Thyroid gland (tissue), 4 donors: ENCODE measurements around the gene LRRC8D. TPM values are rescaled to one million over a fixed set of nuclear protein-coding genes. Genes with fewer than 3 reads are reported as not detected.

Experiments
- DNase-seq, 2 donors: peaks; one replicate each; pipeline ENCODE4 v3.0.0-alpha.2; 2019
- H3K27ac ChIP-seq, 3 donors: fragments of 200-600 bp; sonication (generic); 1 replicate in 2 of 3; 2 replicates in 1 of 3; pipeline ENCODE4 v1.5.1; 2016 to 2019; ENCODE audit warnings: mild to moderate bottlenecking in 1 of 3, moderate library complexity in 1 of 3
- H3K27me3 ChIP-seq: fragments of 200-600 bp; sonication (generic); one replicate; pipeline ENCODE4 v1.5.1; 2019
- H3K36me3 ChIP-seq, 2 donors: fragments of 200-600 bp; sonication (generic); one replicate each; pipeline ENCODE4 v1.5.1; 2016 to 2019
- H3K4me1 ChIP-seq, 2 donors: fragments of 200-600 bp; sonication (generic); one replicate each; pipeline ENCODE4 v1.5.1; 2017 to 2019
- H3K4me3 ChIP-seq, 3 donors: fragments of 200-600 bp; sonication (generic); replicated peaks in 1 of 3; 1 replicate in 2 of 3; 2 replicates in 1 of 3; pipeline ENCODE4 v1.5.1; 2016; ENCODE audit warnings: mild to moderate bottlenecking in 1 of 3
- H3K9me3 ChIP-seq: fragments of 200-600 bp; sonication (generic); one replicate; pipeline ENCODE4 v1.5.1; 2017
- CTCF ChIP-seq, 6 experiments: fragments of 200-600 bp in 3 of 6; fragments of 450-650 bp in 3 of 6; sonication (generic) in 3 of 6; IDR thresholded peaks; one replicate each; pipeline ENCODE4 v1.5.1; 2016 to 2019; ENCODE audit warnings: antibody characterized with exemption in 6 of 6, mild to moderate bottlenecking in 2 of 6, inconsistent platforms in 1 of 6, moderate library complexity in 1 of 6
- POLR2A ChIP-seq, 2 donors: fragments of 450-650 bp; IDR thresholded peaks; one replicate each; pipeline ENCODE4 v1.6.1; 2017; ENCODE audit warnings: antibody characterized with exemption in 2 of 2, mild to moderate bottlenecking in 2 of 2, moderate library complexity in 1 of 2
- WGBS, 2 donors: methylation state at CpG; one replicate each; pipeline ENCODE4 v1.1.5; 2017; 5-methylcytosine and 5-hydroxymethylcytosine counted together
- intact Hi-C: fragments of 100-400 bp; cut with DNase I; formaldehyde crosslinking; loops from one replicate; pipeline ENCODE4 v1.15.1; 2023
- total RNA-seq, 4 donors: library from RNA; depleted of rRNA; stranded (reverse); fragments of >200 nt; gene quantifications; one replicate each; pipeline ENCODE4 v1.2.3, GENCODE V29; 2016

Gene LRRC8D
- total RNA-seq, 4 donors from 2014 or later: 21.1 to 46.7 (median 35.3) TPM

- intact Hi-C loops: no loop called here
- no peak for TF ChIP-seq POLR2A (IDR thresholded peaks at IDR 0.05)
- TF ChIP-seq CTCF (IDR thresholded peaks at IDR 0.05): no peak
Measured at GRCh38 chr1:89873288-89873687, 52.5 kb downstream of the LRRC8D start.

GRCh38 chr1:89873770-89874169 lies 52.9 kb downstream of the LRRC8D start:
- TF ChIP-seq POLR2A (IDR thresholded peaks at IDR 0.05): no peak
- no peak for TF ChIP-seq CTCF (IDR thresholded peaks at IDR 0.05)
- no peak for DNase-seq
- WGBS, 2 donors: 72 to 79% methylated on average over 3 of the region's 3 CpGs
- intact Hi-C loops: no loop called here
- no peaks in the 10 kb centered on the region for H3K36me3 ChIP-seq
- no peak overlapping the region for H3K27ac ChIP-seq
- H3K4me1 ChIP-seq: peaks cover 5 to 11% of the 10 kb centered on the region in 2 donors
- H3K4me3 ChIP-seq: no peak overlapping the region
- no peaks in the 10 kb centered on the region for H3K27me3 ChIP-seq
- H3K9me3 ChIP-seq: no peaks in the 10 kb centered on the region

More at GRCh38 chr1:89873288-89873687, 52.5 kb downstream of the LRRC8D start:
- H3K4me1 ChIP-seq: peaks cover 5 to 11% of the 10 kb centered on the region in 2 donors
- DNase-seq: no peak
- H3K9me3 ChIP-seq: no peaks in the 10 kb centered on the region
- no peaks in the 10 kb centered on the region for H3K27me3 ChIP-seq
- no peak overlapping the region for H3K27ac ChIP-seq
- no peaks in the 10 kb centered on the region for H3K36me3 ChIP-seq
- H3K4me3 ChIP-seq: no peak overlapping the region

- no peak overlapping the region for H3K4me3 ChIP-seq
- TF ChIP-seq POLR2A (IDR thresholded peaks at IDR 0.05) (no peak), CTCF (IDR thresholded peaks at IDR 0.05) (no peak)
- no peak for DNase-seq
- H3K9me3 ChIP-seq: no peaks in the 10 kb centered on the region
- no peak overlapping the region for H3K27ac ChIP-seq
- no peaks in the 10 kb centered on the region for H3K27me3 ChIP-seq
- no peaks in the 10 kb centered on the region for H3K36me3 ChIP-seq
- intact Hi-C loops: no loop called here
- 83 to 84% methylated on average over 3 of the region's 3 CpGs for WGBS, 2 donors
- peaks cover 5 to 11% of the 10 kb centered on the region in 2 donors for H3K4me1 ChIP-seq
Measured at GRCh38 chr1:89876463-89876862, 55.6 kb downstream of the LRRC8D start.

GRCh38 chr1:89877756-89878155 lies 56.9 kb downstream of the LRRC8D start:
- no peak overlapping the region for H3K4me3 ChIP-seq
- no peaks in the 10 kb centered on the region for H3K36me3 ChIP-seq
- H3K9me3 ChIP-seq: no peaks in the 10 kb centered on the region
- intact Hi-C loops: no loop called here
- TF ChIP-seq POLR2A (IDR thresholded peaks at IDR 0.05): no peak
- no peak for TF ChIP-seq CTCF (IDR thresholded peaks at IDR 0.05)
- peaks cover 5 to 11% of the 10 kb centered on the region in 2 donors for H3K4me1 ChIP-seq
- H3K27ac ChIP-seq: no peak overlapping the region
- no peak for DNase-seq
- WGBS, 2 donors: 86 to 89% methylated on average over 2 of the region's 2 CpGs
- no peaks in the 10 kb centered on the region for H3K27me3 ChIP-seq

- DNase-seq: no peak
- H3K4me1 ChIP-seq: peaks cover 5 to 11% of the 10 kb centered on the region in 2 donors
- intact Hi-C loops: no loop called here
- TF ChIP-seq POLR2A (IDR thresholded peaks at IDR 0.05): no peak
- no peak for TF ChIP-seq CTCF (IDR thresholded peaks at IDR 0.05)
- H3K27me3 ChIP-seq: no peaks in the 10 kb centered on the region
- no peak overlapping the region for H3K4me3 ChIP-seq
- no peaks in the 10 kb centered on the region for H3K9me3 ChIP-seq
- 94 to 100% methylated on average over 1 of the region's 1 CpG for WGBS, 2 donors
- no peaks in the 10 kb centered on the region for H3K36me3 ChIP-seq
- no peak overlapping the region for H3K27ac ChIP-seq
Measured at GRCh38 chr1:89878256-89878655, 57.4 kb downstream of the LRRC8D start.
